ENCODE data around the gene TBCK. TPM values are rescaled to one million over a fixed set of nuclear protein-coding genes. Genes with fewer than 3 reads are reported as not detected.
A peak's percentile ranks its signal among the peaks of the same experiment; 100 is the strongest.

Gene TBCK
- total and polyA plus RNA-seq, 9 of the 15 experiments (the other 6 are each of a cell fraction or from before 2014, with no cell fraction given), result 5.3 to 26.6 (median 16.2) TPM

GRCh38 chr4:106303548-106304281 lies 12.3 kb downstream of the TBCK start (continued):
- TF ChIP-seq GTF3C2 (IDR thresholded peaks at IDR 0.05; ENCODE audit: borderline replicate concordance, extremely low read depth, insufficient read length) (no peak), HMGXB4 (CRISPR knock-in tag; IDR thresholded peaks at IDR 0.05) (no peak), CGGBP1 (CRISPR knock-in tag; IDR thresholded peaks at IDR 0.05) (no peak), ZBTB33 (CRISPR knock-in tag; IDR thresholded peaks at IDR 0.05) (no peak), TEAD4 (IDR thresholded peaks at IDR 0.05; ENCODE audit: low read length) (no peak), TEAD4 (CRISPR knock-in tag; IDR thresholded peaks at IDR 0.05; ENCODE audit: borderline replicate concordance) (no peak), DIDO1 (tag; IDR thresholded peaks at IDR 0.05; ENCODE audit: low read depth) (no peak), ZNF324 (CRISPR knock-in tag; IDR thresholded peaks at IDR 0.05) (no peak), PRDM10 (IDR thresholded peaks at IDR 0.05; ENCODE audit: partially characterized antibody) (peak; percentile 92), DPF2 (IDR thresholded peaks at IDR 0.05) (peak; percentile 57), SMAD1 (IDR thresholded peaks at IDR 0.05; ENCODE audit: low read depth, low read length, partially characterized antibody) (no peak), SMARCA4 (IDR thresholded peaks at IDR 0.05) (0 out of 2 replicates have a peak, but pooled peaks have one; percentile 16), HEY1 (CRISPR knock-in tag; IDR thresholded peaks at IDR 0.05; ENCODE audit: borderline replicate concordance) (no peak), PRPF4 (IDR thresholded peaks at IDR 0.05; ENCODE audit: insufficient read depth, low read depth, low read length, poor library complexity, severe bottlenecking) (no peak), HNRNPUL1 (IDR thresholded peaks at IDR 0.05; ENCODE audit: low read length) (no peak)

Measured in K562 (cell line).